NCI-H2107 treated with DMSO at 0.1 percent for 48 hours (cell line): ENCODE results near the gene TARM1.
"Not testable (repeated sequence)": the region's sequence is repeated elsewhere in the genome, so short reads cannot be mapped to it uniquely, and the experiment has no call there.

Experiments used
- DNase-seq: peaks from one replicate; lab custom pipeline; 2025; ENCODE audit not compliant: unreplicated experiment; lab: John Stamatoyannopoulos, UW

Gene TARM1

GRCh38 chr19:54099903-54100255 lies 18.7 kb upstream of the TARM1 start:
- DNase-seq: not testable (repeated sequence)

GRCh38 chr19:54099190-54099902 lies 18.2 kb upstream of the TARM1 start:
- no peak for DNase-seq

GRCh38 chr19:54096617-54097106 lies 15.5 kb upstream of the TARM1 start:
- no peak for DNase-seq

GRCh38 chr19:54095859-54096616 lies 14.9 kb upstream of the TARM1 start:
- DNase-seq: not testable (repeated sequence)

GRCh38 chr19:54095136-54095858 lies 14.1 kb upstream of the TARM1 start:
- DNase-seq: no peak

GRCh38 chr19:54094426-54095000 lies 13.3 kb upstream of the TARM1 start:
- DNase-seq: no peak

DNA sequence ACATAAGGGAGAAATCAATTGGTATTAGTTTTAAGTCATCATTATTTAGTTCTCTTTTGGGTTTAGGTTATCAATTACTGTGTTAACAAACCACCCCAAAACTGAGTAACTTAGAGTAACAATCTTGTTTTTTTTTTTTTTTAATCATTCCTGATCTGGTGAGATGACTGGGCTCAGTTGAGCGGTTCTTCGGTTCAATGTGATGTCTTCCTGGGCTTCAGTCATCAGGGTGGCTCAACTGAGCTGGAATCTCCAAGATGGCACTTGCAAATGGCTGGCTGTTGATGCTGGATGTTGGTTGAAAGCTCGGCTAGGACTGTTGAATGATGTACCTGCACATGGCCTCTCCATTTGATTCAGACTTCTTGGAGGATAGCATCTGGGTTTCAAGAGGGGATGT lies 3.2 kb upstream of the TARM1 start:
- no peak for DNase-seq

- DNase-seq: no peak
These were observed 3.8 kb downstream of the TARM1 start for GRCh38 chr19:54077334-54077733.

GRCh38 chr19:54074851-54075250 lies 6.3 kb downstream of the TARM1 start:
- no peak for DNase-seq

DNA sequence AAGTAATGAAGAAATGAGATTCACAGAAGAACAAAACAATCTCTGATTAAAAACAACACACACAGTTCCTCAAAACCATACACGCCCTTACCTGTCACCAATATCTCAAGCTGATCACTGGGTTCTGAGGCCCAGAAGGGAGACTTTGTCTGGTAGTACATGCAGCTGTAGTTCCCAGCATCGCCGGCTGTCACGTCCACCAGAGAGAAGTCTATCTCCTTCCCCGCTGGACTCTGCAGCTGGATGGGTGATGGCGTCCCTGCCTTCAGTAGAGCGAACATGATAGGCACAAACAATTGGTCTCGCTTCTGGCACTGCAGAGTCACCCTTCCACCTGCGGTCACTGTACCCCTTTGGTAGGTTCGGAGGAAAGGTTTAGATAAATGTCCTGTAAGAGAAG lies 7.3 kb downstream of the TARM1 start:
- DNase-seq: no peak

- DNase-seq: no peak
These were observed 11.7 kb downstream of the TARM1 start for GRCh38 chr19:54069470-54069869.

- no peak for DNase-seq
These were observed 17.6 kb downstream of the TARM1 start, which contains the start of gene VSTM1 for GRCh38 chr19:54063350-54064116. Gene VSTM1, minus strand, starts transcription at chr19:54063897. Its CDS starts 120 bp downstream, at chr19:54063777.

- no peak for DNase-seq
These were observed 18.5 kb downstream of the TARM1 start for GRCh38 chr19:54062643-54063042.

GRCh38 chr19:54047616-54048015 lies 33.5 kb downstream of the TARM1 start:
- no peak for DNase-seq

DNA sequence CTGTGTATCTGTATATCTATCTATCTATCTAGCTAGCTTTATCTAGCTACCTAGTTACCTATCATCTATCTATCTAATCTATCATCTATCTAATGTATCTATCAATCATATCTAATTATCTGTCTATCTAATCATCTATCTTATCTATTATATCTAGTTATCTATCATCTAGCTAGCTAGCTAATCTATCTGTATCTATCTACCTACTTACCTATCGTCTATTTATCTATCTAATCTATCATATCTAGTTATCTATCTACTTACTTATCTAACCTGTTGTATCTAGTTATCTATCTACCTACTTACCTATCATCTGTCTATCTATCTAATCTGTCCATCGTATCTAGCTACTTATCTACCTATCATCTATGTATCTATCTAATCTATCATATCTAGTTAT lies 35.4 kb downstream of the TARM1 start:
- DNase-seq: no peak

DNA sequence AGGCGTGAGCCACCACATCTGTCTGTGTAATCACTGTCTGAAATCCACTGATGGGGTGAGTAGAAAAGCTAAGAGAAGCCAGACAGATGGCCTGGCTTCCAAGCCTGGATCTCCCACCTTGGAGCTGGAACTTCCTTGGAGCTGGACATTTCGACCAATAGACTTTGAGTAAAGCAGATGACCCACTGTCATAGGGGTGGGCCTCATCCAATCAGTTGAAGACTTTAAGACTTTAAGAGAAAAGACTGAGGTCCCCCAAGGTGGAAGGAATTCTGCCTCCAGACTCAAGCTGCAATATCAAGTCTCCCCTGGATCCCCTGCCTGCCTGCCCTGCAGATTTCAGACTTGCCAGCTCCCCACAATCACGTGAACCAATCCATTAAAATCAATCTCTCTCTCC lies 38.2 kb downstream of the TARM1 start:
- DNase-seq: no peak

GRCh38 chr19:54041969-54042606 lies 39.1 kb downstream of the TARM1 start:
- DNase-seq: no peak

GRCh38 chr19:54040003-54040402 lies 41.2 kb downstream of the TARM1 start:
- DNase-seq: no peak

- not testable (repeated sequence) for DNase-seq
These were observed 44.6 kb downstream of the TARM1 start for GRCh38 chr19:54036542-54036941.
